Ishikawa (cell line): ENCODE measurements around the gene GPC6.

Experiments
- CEBPB ChIP-seq: IDR thresholded peaks from 2 replicates; pipeline ENCODE4 v1.6.1; 2012
- EGR1 ChIP-seq: IDR thresholded peaks from 2 replicates; pipeline ENCODE4 v1.6.1; 2012
- EP300 ChIP-seq: IDR thresholded peaks from 2 replicates; pipeline ENCODE4 v1.6.1; 2012; ENCODE audit warnings: borderline replicate concordance
- FOXM1 ChIP-seq: IDR thresholded peaks from 2 replicates; pipeline ENCODE4 v1.6.1; 2012; ENCODE audit warnings: low read depth, borderline replicate concordance
- MAX ChIP-seq: IDR thresholded peaks from 2 replicates; pipeline ENCODE4 v1.6.1; 2012
- NFIC ChIP-seq: IDR thresholded peaks from 2 replicates; pipeline ENCODE4 v1.6.1; 2012
- RAD21 ChIP-seq: IDR thresholded peaks from 2 replicates; pipeline ENCODE4 v1.6.1; 2012; ENCODE audit warnings: low read depth
- TAF1 ChIP-seq: IDR thresholded peaks from 2 replicates; pipeline ENCODE4 v1.6.1; 2012; ENCODE audit warnings: low read depth, mild to moderate bottlenecking
- TEAD4 ChIP-seq: IDR thresholded peaks from 2 replicates; pipeline ENCODE4 v1.6.1; 2012
- USF1 ChIP-seq: IDR thresholded peaks from 2 replicates; pipeline ENCODE4 v1.6.1; 2012
- YY1 ChIP-seq: IDR thresholded peaks from 2 replicates; pipeline ENCODE4 v1.6.1; 2012; ENCODE audit warnings: low read depth
- ZBTB7A ChIP-seq: IDR thresholded peaks from 2 replicates; pipeline ENCODE4 v1.6.1; 2012; ENCODE audit warnings: low read depth
- TF ChIP-seq, protein P1 (sequence below): IDR thresholded peaks from 2 replicates; pipeline ENCODE4 v1.6.1; 2012; ENCODE audit warnings: low read depth, mild to moderate bottlenecking

GRCh38 chr13:94315188-94315587 lies 1088.6 kb downstream of the GPC6 start:
- TF ChIP-seq EP300, result no peak
- TF ChIP-seq FOXM1, result no peak
- no peak for TF ChIP-seq EGR1
- TF ChIP-seq, protein P1, sequence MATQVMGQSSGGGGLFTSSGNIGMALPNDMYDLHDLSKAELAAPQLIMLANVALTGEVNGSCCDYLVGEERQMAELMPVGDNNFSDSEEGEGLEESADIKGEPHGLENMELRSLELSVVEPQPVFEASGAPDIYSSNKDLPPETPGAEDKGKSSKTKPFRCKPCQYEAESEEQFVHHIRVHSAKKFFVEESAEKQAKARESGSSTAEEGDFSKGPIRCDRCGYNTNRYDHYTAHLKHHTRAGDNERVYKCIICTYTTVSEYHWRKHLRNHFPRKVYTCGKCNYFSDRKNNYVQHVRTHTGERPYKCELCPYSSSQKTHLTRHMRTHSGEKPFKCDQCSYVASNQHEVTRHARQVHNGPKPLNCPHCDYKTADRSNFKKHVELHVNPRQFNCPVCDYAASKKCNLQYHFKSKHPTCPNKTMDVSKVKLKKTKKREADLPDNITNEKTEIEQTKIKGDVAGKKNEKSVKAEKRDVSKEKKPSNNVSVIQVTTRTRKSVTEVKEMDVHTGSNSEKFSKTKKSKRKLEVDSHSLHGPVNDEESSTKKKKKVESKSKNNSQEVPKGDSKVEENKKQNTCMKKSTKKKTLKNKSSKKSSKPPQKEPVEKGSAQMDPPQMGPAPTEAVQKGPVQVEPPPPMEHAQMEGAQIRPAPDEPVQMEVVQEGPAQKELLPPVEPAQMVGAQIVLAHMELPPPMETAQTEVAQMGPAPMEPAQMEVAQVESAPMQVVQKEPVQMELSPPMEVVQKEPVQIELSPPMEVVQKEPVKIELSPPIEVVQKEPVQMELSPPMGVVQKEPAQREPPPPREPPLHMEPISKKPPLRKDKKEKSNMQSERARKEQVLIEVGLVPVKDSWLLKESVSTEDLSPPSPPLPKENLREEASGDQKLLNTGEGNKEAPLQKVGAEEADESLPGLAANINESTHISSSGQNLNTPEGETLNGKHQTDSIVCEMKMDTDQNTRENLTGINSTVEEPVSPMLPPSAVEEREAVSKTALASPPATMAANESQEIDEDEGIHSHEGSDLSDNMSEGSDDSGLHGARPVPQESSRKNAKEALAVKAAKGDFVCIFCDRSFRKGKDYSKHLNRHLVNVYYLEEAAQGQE, result no peak
- TF ChIP-seq MAX, result no peak
- no peak for TF ChIP-seq NFIC
- TF ChIP-seq ZBTB7A, result no peak
- no peak for TF ChIP-seq RAD21
- TF ChIP-seq TAF1, result no peak
- no peak for TF ChIP-seq CEBPB
- no peak for TF ChIP-seq USF1
- no peak for TF ChIP-seq YY1
- TF ChIP-seq TEAD4, result no peak
